ENCODE data around the gene CDK5RAP3.

CDK5RAP3 gene

DNA sequence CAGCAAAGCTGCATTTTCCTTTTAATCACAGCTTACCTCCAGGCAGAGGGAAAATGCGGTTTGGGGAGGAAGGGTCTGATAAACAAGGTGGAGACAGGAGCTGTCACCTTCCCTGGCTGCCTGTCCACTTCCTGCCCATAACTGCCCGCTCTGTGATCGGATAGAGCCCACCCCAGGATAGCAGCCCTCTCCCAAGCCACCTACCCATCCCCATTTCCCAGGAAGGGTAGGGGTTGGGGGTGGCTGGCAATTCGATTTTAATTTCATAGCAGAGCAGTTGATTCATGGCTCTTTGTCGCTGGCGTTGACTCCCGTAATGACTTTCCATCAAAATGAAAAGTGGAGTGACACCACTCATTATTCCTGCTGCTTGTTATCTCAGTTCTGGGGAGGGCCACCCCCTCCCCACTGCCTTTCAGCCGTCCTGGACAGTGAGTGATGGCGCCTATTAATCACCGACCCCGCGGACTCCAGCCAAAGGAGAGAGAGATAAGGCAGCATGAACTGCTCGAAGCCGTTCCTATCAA, 11.2 kb downstream of the CDK5RAP3 start:
- no peaks in the 10 kb centered on the region for H3K79me2 ChIP-seq (ENCODE audit: insufficient read depth, low read length)
- H3K4me3 ChIP-seq (ENCODE audit: low read depth in 1 of 2, low read length in 2 of 2) = no peak overlapping the region
- peaks cover 70% of the 10 kb centered on the region for H3K36me3 ChIP-seq (ENCODE audit: insufficient read depth, low read length)
- ATAC-seq (ENCODE audit: insufficient read depth, low read depth) = no peak
- TF ChIP-seq EZH2 (IDR thresholded peaks at IDR 0.05; ENCODE audit: borderline replicate concordance, low read depth, low read length, severe bottlenecking) = no peak
- H2AFZ ChIP-seq (ENCODE audit: low read depth, low read length) = no peak overlapping the region
- DNase-seq = no peak
- no peak overlapping the region for H3K9ac ChIP-seq (ENCODE audit: low read depth, low read length)
- peaks cover 24% of the 10 kb centered on the region for H3K4me1 ChIP-seq (ENCODE audit: insufficient read depth, low read length)
- peaks cover 19% of the 10 kb centered on the region; the same call in 1 of the 2 replicates for H4K20me1 ChIP-seq (ENCODE audit: insufficient read depth, low read length)
- no peaks in the 10 kb centered on the region for H3K27me3 ChIP-seq (ENCODE audit: insufficient read depth, low read length, poor library complexity)
- no peak overlapping the region; the same call in 1 of the 2 replicates for H3K27ac ChIP-seq (ENCODE audit: low read length)
- H3K9me3 ChIP-seq (ENCODE audit: insufficient read depth, low read length, severe bottlenecking) = no peaks in the 10 kb centered on the region
- H3K4me2 ChIP-seq (ENCODE audit: insufficient read depth, low read length) = no peak overlapping the region

DNA sequence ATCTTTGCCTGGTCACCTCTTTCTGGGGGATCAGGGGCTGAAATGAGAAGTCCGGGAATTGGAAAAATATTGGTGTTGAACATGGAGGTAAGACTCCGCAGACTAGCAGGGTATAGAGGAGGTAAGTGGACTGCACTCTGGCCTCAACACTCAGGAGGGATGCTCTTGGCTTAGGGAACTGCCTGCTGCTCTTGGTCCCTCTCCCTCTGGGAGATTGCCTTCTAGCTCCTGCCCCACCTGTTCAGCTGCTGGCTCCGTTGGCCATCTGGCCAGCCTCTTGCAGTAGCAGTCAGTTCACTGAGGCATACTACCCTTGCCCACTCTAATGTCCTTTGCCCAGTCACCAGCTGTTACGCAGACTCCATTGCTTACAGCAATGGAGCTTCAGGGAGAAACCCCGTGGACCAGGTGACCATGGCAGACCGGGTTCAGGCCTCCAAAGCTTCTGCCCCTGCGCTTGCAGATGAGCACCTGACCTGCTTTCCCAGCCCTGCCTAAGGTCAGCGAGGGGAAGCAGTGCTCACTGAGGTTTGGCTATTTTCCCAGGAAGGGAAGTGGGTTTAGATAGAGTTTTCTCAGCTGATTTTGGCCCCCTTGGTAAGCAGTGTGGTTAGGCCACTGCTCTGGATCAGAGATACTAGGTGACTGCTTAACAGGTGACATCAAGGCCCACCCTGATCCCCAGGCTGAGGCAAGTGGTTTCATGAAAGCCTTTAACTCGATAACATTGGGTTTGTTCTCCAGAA, 11.9 kb downstream of the CDK5RAP3 start:
- peaks cover 24% of the 10 kb centered on the region for H3K4me1 ChIP-seq (ENCODE audit: insufficient read depth, low read length)
- H3K4me2 ChIP-seq (ENCODE audit: insufficient read depth, low read length) = no peak overlapping the region
- H3K79me2 ChIP-seq (ENCODE audit: insufficient read depth, low read length) = no peaks in the 10 kb centered on the region
- H3K27me3 ChIP-seq (ENCODE audit: insufficient read depth, low read length, poor library complexity) = no peaks in the 10 kb centered on the region
- DNase-seq (no peak), ATAC-seq (ENCODE audit: insufficient read depth, low read depth) (no peak)
- no peak overlapping the region for H3K4me3 ChIP-seq (ENCODE audit: low read depth in 1 of 2, low read length in 2 of 2)
- H3K36me3 ChIP-seq (ENCODE audit: insufficient read depth, low read length) = peaks cover 64% of the 10 kb centered on the region
- TF ChIP-seq EZH2 (IDR thresholded peaks at IDR 0.05; ENCODE audit: borderline replicate concordance, low read depth, low read length, severe bottlenecking) = no peak
- TF ChIP-seq, protein P1, sequence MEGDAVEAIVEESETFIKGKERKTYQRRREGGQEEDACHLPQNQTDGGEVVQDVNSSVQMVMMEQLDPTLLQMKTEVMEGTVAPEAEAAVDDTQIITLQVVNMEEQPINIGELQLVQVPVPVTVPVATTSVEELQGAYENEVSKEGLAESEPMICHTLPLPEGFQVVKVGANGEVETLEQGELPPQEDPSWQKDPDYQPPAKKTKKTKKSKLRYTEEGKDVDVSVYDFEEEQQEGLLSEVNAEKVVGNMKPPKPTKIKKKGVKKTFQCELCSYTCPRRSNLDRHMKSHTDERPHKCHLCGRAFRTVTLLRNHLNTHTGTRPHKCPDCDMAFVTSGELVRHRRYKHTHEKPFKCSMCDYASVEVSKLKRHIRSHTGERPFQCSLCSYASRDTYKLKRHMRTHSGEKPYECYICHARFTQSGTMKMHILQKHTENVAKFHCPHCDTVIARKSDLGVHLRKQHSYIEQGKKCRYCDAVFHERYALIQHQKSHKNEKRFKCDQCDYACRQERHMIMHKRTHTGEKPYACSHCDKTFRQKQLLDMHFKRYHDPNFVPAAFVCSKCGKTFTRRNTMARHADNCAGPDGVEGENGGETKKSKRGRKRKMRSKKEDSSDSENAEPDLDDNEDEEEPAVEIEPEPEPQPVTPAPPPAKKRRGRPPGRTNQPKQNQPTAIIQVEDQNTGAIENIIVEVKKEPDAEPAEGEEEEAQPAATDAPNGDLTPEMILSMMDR (IDR thresholded peaks at IDR 0.05; ENCODE audit: borderline replicate concordance, extremely low read depth, low read length, poor library complexity, severe bottlenecking) = no peak
- H4K20me1 ChIP-seq (ENCODE audit: insufficient read depth, low read length) = peaks cover 19% of the 10 kb centered on the region; the same call in 1 of the 2 replicates
- no peak overlapping the region for H3K27ac ChIP-seq (ENCODE audit: low read length)
- H3K9me3 ChIP-seq (ENCODE audit: insufficient read depth, low read length, severe bottlenecking) = no peaks in the 10 kb centered on the region
- H2AFZ ChIP-seq (ENCODE audit: low read depth, low read length) = no peak overlapping the region
- H3K9ac ChIP-seq (ENCODE audit: low read depth, low read length) = no peak overlapping the region

DNA sequence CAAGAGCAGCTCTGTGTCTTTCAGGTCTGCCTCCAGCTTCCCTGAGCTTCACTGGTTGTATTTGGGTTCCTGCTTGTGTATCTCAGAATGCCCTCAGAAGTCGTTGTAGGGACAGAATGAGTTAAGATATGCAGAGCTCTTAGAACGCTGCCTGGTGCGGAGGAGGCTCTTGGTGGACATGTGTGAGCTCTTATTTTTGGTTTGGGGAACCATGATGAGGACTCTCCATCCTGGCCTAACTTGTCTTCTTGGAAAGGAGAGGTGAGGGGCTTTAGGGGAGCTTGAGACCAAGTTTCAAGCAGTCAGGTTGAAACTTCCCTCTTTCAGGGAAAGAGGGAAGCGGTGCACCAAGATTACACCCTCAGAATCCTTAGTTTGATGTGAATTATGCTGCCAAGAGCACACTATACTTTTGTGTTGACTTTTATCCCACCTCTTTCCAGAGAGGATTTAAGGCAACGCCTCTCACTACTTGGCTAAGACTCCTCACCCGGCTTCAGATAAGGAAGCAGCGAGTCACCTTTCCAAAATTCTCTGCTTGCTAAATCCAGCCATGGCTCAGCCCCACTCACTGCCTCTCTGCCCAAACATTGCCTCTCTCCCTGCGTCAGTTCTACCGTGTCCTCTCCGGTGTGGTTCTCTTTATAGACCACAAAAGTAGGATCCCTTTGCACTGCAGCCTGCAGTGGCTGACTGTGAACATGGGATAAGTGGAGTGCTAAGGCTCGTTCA, 12.7 kb downstream of the CDK5RAP3 start:
- ATAC-seq (ENCODE audit: insufficient read depth, low read depth) (no peak), DNase-seq (no peak)
- Histone ChIP-seq H3K9ac (ENCODE audit: low read depth, low read length) (no peak overlapping the region), H3K9me3 (ENCODE audit: insufficient read depth, low read length, severe bottlenecking) (no peaks in the 10 kb centered on the region), H3K36me3 (ENCODE audit: insufficient read depth, low read length) (peaks cover 57% of the 10 kb centered on the region), H4K20me1 (ENCODE audit: insufficient read depth, low read length) (peaks cover 16% of the 10 kb centered on the region; the same call in 1 of the 2 replicates), H2AFZ (ENCODE audit: low read depth, low read length) (no peak overlapping the region), H3K4me1 (ENCODE audit: insufficient read depth, low read length) (peaks cover 24% of the 10 kb centered on the region), H3K4me2 (ENCODE audit: insufficient read depth, low read length) (no peak overlapping the region), H3K4me3 (ENCODE audit: low read depth in 1 of 2, low read length in 2 of 2) (no peak overlapping the region), H3K27ac (ENCODE audit: low read length) (no peak overlapping the region), H3K27me3 (ENCODE audit: insufficient read depth, low read length, poor library complexity) (no peaks in the 10 kb centered on the region), H3K79me2 (ENCODE audit: insufficient read depth, low read length) (no peaks in the 10 kb centered on the region)
- TF ChIP-seq, protein P1 (IDR thresholded peaks at IDR 0.05; ENCODE audit: borderline replicate concordance, extremely low read depth, low read length, poor library complexity, severe bottlenecking) = no peak
- no peak for TF ChIP-seq EZH2 (IDR thresholded peaks at IDR 0.05; ENCODE audit: borderline replicate concordance, low read depth, low read length, severe bottlenecking)

DNA sequence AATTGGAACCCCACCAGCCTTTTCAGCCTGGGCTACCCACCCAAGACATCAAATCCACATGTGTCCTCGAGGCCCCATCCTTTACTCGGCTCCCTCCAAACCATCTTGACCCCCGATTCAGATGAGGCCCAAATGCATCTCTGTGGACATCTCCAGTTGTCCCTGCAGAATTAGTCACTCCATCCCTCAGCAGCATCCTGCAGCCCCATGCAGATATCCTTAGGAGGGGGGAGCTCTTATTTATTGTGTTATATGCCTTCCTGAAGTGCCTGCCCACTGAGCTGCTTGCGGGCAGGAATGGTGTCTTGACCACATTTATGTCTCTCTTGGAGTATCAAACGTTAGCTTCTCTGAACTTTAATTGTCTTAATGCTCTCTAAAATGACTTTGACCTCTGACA, 15.6 kb downstream of the CDK5RAP3 start:
- no peaks in the 10 kb centered on the region for H3K27me3 ChIP-seq (ENCODE audit: insufficient read depth, low read length, poor library complexity)
- H4K20me1 ChIP-seq (ENCODE audit: insufficient read depth, low read length) = peaks cover 4% of the 10 kb centered on the region; the same call in 1 of the 2 replicates
- no peak overlapping the region for H2AFZ ChIP-seq (ENCODE audit: low read depth, low read length)
- H3K27ac ChIP-seq (ENCODE audit: low read length) = no peak overlapping the region
- no peak overlapping the region for H3K4me2 ChIP-seq (ENCODE audit: insufficient read depth, low read length)
- H3K9ac ChIP-seq (ENCODE audit: low read depth, low read length) = no peak overlapping the region
- no peaks in the 10 kb centered on the region for H3K9me3 ChIP-seq (ENCODE audit: insufficient read depth, low read length, severe bottlenecking)
- no peak for TF ChIP-seq EZH2 (IDR thresholded peaks at IDR 0.05; ENCODE audit: borderline replicate concordance, low read depth, low read length, severe bottlenecking)
- TF ChIP-seq, protein P1 (IDR thresholded peaks at IDR 0.05; ENCODE audit: borderline replicate concordance, extremely low read depth, low read length, poor library complexity, severe bottlenecking) = no peak
- peaks cover 9% of the 10 kb centered on the region for H3K4me1 ChIP-seq (ENCODE audit: insufficient read depth, low read length)
- DNase-seq = no peak
- H3K36me3 ChIP-seq (ENCODE audit: insufficient read depth, low read length) = peaks cover 28% of the 10 kb centered on the region
- no peak overlapping the region for H3K4me3 ChIP-seq (ENCODE audit: low read depth in 1 of 2, low read length in 2 of 2)
- ATAC-seq (ENCODE audit: insufficient read depth, low read depth) = no peak
- no peaks in the 10 kb centered on the region for H3K79me2 ChIP-seq (ENCODE audit: insufficient read depth, low read length)

All from DND-41 (cell line).